ENCODE results near the gene CREB3L1.

The CREB3L1 gene

GRCh38 chr11:46248289-46249102 lies 29.0 kb upstream of the CREB3L1 start:
- no peaks in the 10 kb centered on the region for H3K27me3 ChIP-seq (replicated peaks in 2 of 5; ENCODE audit: control insufficient read depth in 4 of 5, insufficient read depth in 5 of 5, low read length in 4 of 5)
- no peak overlapping the region for H3K27ac ChIP-seq (ENCODE audit: insufficient read depth in 1 of 2, low read depth in 1 of 2, low read length in 2 of 2, poor library complexity in 1 of 2, severe bottlenecking in 2 of 2)
- CTCF ChIA-PET: interaction anchor here (0.8 to 4.0 kb wide), 4 partner anchors 9 to 97 kb away, joined by 3 to 24 read pairs (median 4); no protein-coding TSS in a partner anchor
- POLR2A ChIA-PET: interaction anchor here (0.5 kb wide), 1 partner anchor 10 kb away, joined by 3 read pairs; no protein-coding TSS in a partner anchor
- no peaks in the 10 kb centered on the region for H3K9me3 ChIP-seq (ENCODE audit: control extremely low read depth in 1 of 5, control insufficient read depth in 4 of 5, insufficient read depth in 2 of 5, low read depth in 1 of 5, low read length in 4 of 5)
- no peak overlapping the region for H3K4me3 ChIP-seq (ENCODE audit: control insufficient read depth in 1 of 7, extremely low read depth in 1 of 7, insufficient read depth in 4 of 7, low read depth in 2 of 7, low read length in 6 of 7)
- no peak for DNase-seq
- 94% methylated on average over 19 of the region's 19 CpGs for WGBS (ENCODE audit: insufficient coverage)
- H3K4me1 ChIP-seq (ENCODE audit: control extremely low read depth in 1 of 4, control insufficient read depth in 4 of 4, insufficient read depth in 4 of 4, low read length in 3 of 4): peaks cover 3 to 5% (median 4%) of the 10 kb centered on the region in 4 experiments
- no peaks in the 10 kb centered on the region for H3K36me3 ChIP-seq (ENCODE audit: control insufficient read depth in 4 of 4, insufficient read depth in 4 of 4, low read length in 3 of 4)

- POLR2A ChIA-PET: interaction anchor here (0.5 to 1.1 kb wide), 3 partner anchors 9 to 61 kb away, joined by 3 to 5 read pairs (median 3); no protein-coding TSS in a partner anchor
- Histone ChIP-seq H3K9me3 (ENCODE audit: control extremely low read depth in 1 of 5, control insufficient read depth in 4 of 5, insufficient read depth in 2 of 5, low read depth in 1 of 5, low read length in 4 of 5) (no peaks in the 10 kb centered on the region), H3K27ac (ENCODE audit: insufficient read depth in 1 of 2, low read depth in 1 of 2, low read length in 2 of 2, poor library complexity in 1 of 2, severe bottlenecking in 2 of 2) (no peak overlapping the region), H3K36me3 (ENCODE audit: control insufficient read depth in 4 of 4, insufficient read depth in 4 of 4, low read length in 3 of 4) (no peaks in the 10 kb centered on the region), H3K4me1 (ENCODE audit: control extremely low read depth in 1 of 4, control insufficient read depth in 4 of 4, insufficient read depth in 4 of 4, low read length in 3 of 4) (peaks cover 0 to 2% (median 0%) of the 10 kb centered on the region in 4 experiments), H3K27me3 (replicated peaks in 2 of 5; ENCODE audit: control insufficient read depth in 4 of 5, insufficient read depth in 5 of 5, low read length in 4 of 5) (no peaks in the 10 kb centered on the region), H3K4me3 (ENCODE audit: control insufficient read depth in 1 of 7, extremely low read depth in 1 of 7, insufficient read depth in 4 of 7, low read depth in 2 of 7, low read length in 6 of 7) (peak overlapping the region in 1 of 7 experiments; percentile 27)
- CTCF ChIA-PET: interaction anchor here (0.8 to 4.0 kb wide), 8 partner anchors 8 to 96 kb away, joined by 3 to 24 read pairs (median 4); no protein-coding TSS in a partner anchor
- DNase-seq: peak in 2 of 3 donors; percentile 47 to 50
- 36% methylated on average over 5 of the region's 8 CpGs for WGBS (ENCODE audit: insufficient coverage)
These were observed 28.1 kb upstream of the CREB3L1 start for GRCh38 chr11:46249103-46249937.

GRCh38 chr11:46249938-46250744 lies 27.3 kb upstream of the CREB3L1 start:
- Histone ChIP-seq H3K27me3 (replicated peaks in 2 of 5; ENCODE audit: control insufficient read depth in 4 of 5, insufficient read depth in 5 of 5, low read length in 4 of 5) (no peaks in the 10 kb centered on the region), H3K4me3 (ENCODE audit: control insufficient read depth in 1 of 7, extremely low read depth in 1 of 7, insufficient read depth in 4 of 7, low read depth in 2 of 7, low read length in 6 of 7) (no peak overlapping the region), H3K9me3 (ENCODE audit: control extremely low read depth in 1 of 5, control insufficient read depth in 4 of 5, insufficient read depth in 2 of 5, low read depth in 1 of 5, low read length in 4 of 5) (no peaks in the 10 kb centered on the region), H3K36me3 (ENCODE audit: control insufficient read depth in 4 of 4, insufficient read depth in 4 of 4, low read length in 3 of 4) (no peaks in the 10 kb centered on the region), H3K4me1 (ENCODE audit: control extremely low read depth in 1 of 4, control insufficient read depth in 4 of 4, insufficient read depth in 4 of 4, low read length in 3 of 4) (peaks cover 0 to 2% (median 0%) of the 10 kb centered on the region in 4 experiments), H3K27ac (ENCODE audit: insufficient read depth in 1 of 2, low read depth in 1 of 2, low read length in 2 of 2, poor library complexity in 1 of 2, severe bottlenecking in 2 of 2) (peak overlapping the region in 1 of 2 experiments; percentile 3)
- WGBS (ENCODE audit: insufficient coverage): 94% methylated on average over 4 of the region's 4 CpGs
- no peak for DNase-seq
- ChIA-PET CTCF (interaction anchor here (1.1 to 4.0 kb wide), 7 partner anchors 7 to 66 kb away, joined by 3 to 24 read pairs (median 4); no protein-coding TSS in a partner anchor), POLR2A (interaction anchor here (0.7 to 1.1 kb wide), 2 partner anchors 27 to 60 kb away, joined by 3 to 5 read pairs; no protein-coding TSS in a partner anchor)

- H3K27ac ChIP-seq (ENCODE audit: insufficient read depth in 1 of 2, low read depth in 1 of 2, low read length in 2 of 2, poor library complexity in 1 of 2, severe bottlenecking in 2 of 2): peak overlapping the region in 1 of 2 experiments; percentile 3
- H3K27me3 ChIP-seq (replicated peaks in 2 of 5; ENCODE audit: control insufficient read depth in 4 of 5, insufficient read depth in 5 of 5, low read length in 4 of 5): no peaks in the 10 kb centered on the region
- no peaks in the 10 kb centered on the region for H3K36me3 ChIP-seq (ENCODE audit: control insufficient read depth in 4 of 4, insufficient read depth in 4 of 4, low read length in 3 of 4)
- ChIA-PET CTCF (interaction anchor here (1.3 to 4.0 kb wide), 5 partner anchors 9 to 66 kb away, joined by 3 to 24 read pairs (median 7); no protein-coding TSS in a partner anchor), POLR2A (no interaction called here)
- H3K4me3 ChIP-seq (ENCODE audit: control insufficient read depth in 1 of 7, extremely low read depth in 1 of 7, insufficient read depth in 4 of 7, low read depth in 2 of 7, low read length in 6 of 7): no peak overlapping the region
- no peak for DNase-seq
- no peaks in the 10 kb centered on the region for H3K9me3 ChIP-seq (ENCODE audit: control extremely low read depth in 1 of 5, control insufficient read depth in 4 of 5, insufficient read depth in 2 of 5, low read depth in 1 of 5, low read length in 4 of 5)
- H3K4me1 ChIP-seq (ENCODE audit: control extremely low read depth in 1 of 4, control insufficient read depth in 4 of 4, insufficient read depth in 4 of 4, low read length in 3 of 4): peaks cover 0 to 2% (median 0%) of the 10 kb centered on the region in 4 experiments
- WGBS (ENCODE audit: insufficient coverage): 100% methylated on average over 2 of the region's 2 CpGs
These were observed 26.8 kb upstream of the CREB3L1 start for GRCh38 chr11:46250745-46251052.

GRCh38 chr11:46251954-46252353 lies 25.5 kb upstream of the CREB3L1 start:
- ChIA-PET POLR2A (no interaction called here), CTCF (no interaction called here)
- 95% methylated on average over 5 of the region's 6 CpGs for WGBS (ENCODE audit: insufficient coverage)

GRCh38 chr11:46252373-46252914 lies 25.0 kb upstream of the CREB3L1 start:
- ChIA-PET POLR2A (no interaction called here), CTCF (no interaction called here)
- Histone ChIP-seq H3K4me3 (ENCODE audit: control insufficient read depth in 1 of 7, extremely low read depth in 1 of 7, insufficient read depth in 4 of 7, low read depth in 2 of 7, low read length in 6 of 7) (no peak overlapping the region), H3K9me3 (ENCODE audit: control extremely low read depth in 1 of 5, control insufficient read depth in 4 of 5, insufficient read depth in 2 of 5, low read depth in 1 of 5, low read length in 4 of 5) (no peaks in the 10 kb centered on the region), H3K27me3 (replicated peaks in 2 of 5; ENCODE audit: control insufficient read depth in 4 of 5, insufficient read depth in 5 of 5, low read length in 4 of 5) (no peaks in the 10 kb centered on the region), H3K27ac (ENCODE audit: insufficient read depth in 1 of 2, low read depth in 1 of 2, low read length in 2 of 2, poor library complexity in 1 of 2, severe bottlenecking in 2 of 2) (no peak overlapping the region), H3K4me1 (ENCODE audit: control extremely low read depth in 1 of 4, control insufficient read depth in 4 of 4, insufficient read depth in 4 of 4, low read length in 3 of 4) (peaks cover 0 to 2% (median under 1%) of the 10 kb centered on the region in 4 experiments), H3K36me3 (ENCODE audit: control insufficient read depth in 4 of 4, insufficient read depth in 4 of 4, low read length in 3 of 4) (no peaks in the 10 kb centered on the region)
- 93% methylated on average over 8 of the region's 10 CpGs for WGBS (ENCODE audit: insufficient coverage)
- no peak for DNase-seq

More at GRCh38 chr11:46251954-46252353, 25.5 kb upstream of the CREB3L1 start:
- H3K27ac ChIP-seq (ENCODE audit: insufficient read depth in 1 of 2, low read depth in 1 of 2, low read length in 2 of 2, poor library complexity in 1 of 2, severe bottlenecking in 2 of 2): no peak overlapping the region
- H3K27me3 ChIP-seq (replicated peaks in 2 of 5; ENCODE audit: control insufficient read depth in 4 of 5, insufficient read depth in 5 of 5, low read length in 4 of 5): no peaks in the 10 kb centered on the region
- DNase-seq: no peak
- H3K4me3 ChIP-seq (ENCODE audit: control insufficient read depth in 1 of 7, extremely low read depth in 1 of 7, insufficient read depth in 4 of 7, low read depth in 2 of 7, low read length in 6 of 7): no peak overlapping the region
- H3K9me3 ChIP-seq (ENCODE audit: control extremely low read depth in 1 of 5, control insufficient read depth in 4 of 5, insufficient read depth in 2 of 5, low read depth in 1 of 5, low read length in 4 of 5): no peaks in the 10 kb centered on the region
- no peaks in the 10 kb centered on the region for H3K36me3 ChIP-seq (ENCODE audit: control insufficient read depth in 4 of 4, insufficient read depth in 4 of 4, low read length in 3 of 4)
- peaks cover 0 to 2% (median 0%) of the 10 kb centered on the region in 4 experiments for H3K4me1 ChIP-seq (ENCODE audit: control extremely low read depth in 1 of 4, control insufficient read depth in 4 of 4, insufficient read depth in 4 of 4, low read length in 3 of 4)

All from common myeloid progenitor, CD34-positive (primary cell).